K562 (cell line): ENCODE results near the gene MDP1. TPM values are rescaled to one million over a fixed set of nuclear protein-coding genes. Genes with fewer than 3 reads are reported as not detected.

Experiments used
- BCLAF1 ChIP-seq, 2 experiments: fragments of 450-650 bp in 1 of 2; IDR thresholded peaks; 2 replicates each; pipeline ENCODE4 v1.6.1; 2011 to 2017; ENCODE audit warnings: low read depth in 2 of 2, antibody characterized with exemption in 1 of 2, borderline replicate concordance in 1 of 2, low read length in 1 of 2, mild to moderate bottlenecking in 1 of 2, mixed read lengths in 1 of 2; ENCODE audit not compliant: control insufficient read depth in 1 of 2
- CBX1 ChIP-seq: sonication (generic); IDR thresholded peaks from 2 replicates; pipeline ENCODE4 v1.6.1; 2016; ENCODE audit warnings: antibody characterized with exemption, low read depth, mild to moderate bottlenecking
- CTCF ChIP-seq, 3 experiments: IDR thresholded peaks in 2 of 3; conservative IDR thresholded peaks in 1 of 3; 2 replicates each; pipeline ENCODE4 v1.5.1; 2011 to 2012; ENCODE audit warnings: low read length in 3 of 3, mild to moderate bottlenecking in 3 of 3, control low read depth in 2 of 3, improper control_type of control experiment in 1 of 3, inconsistent platforms in 1 of 3, low read depth in 1 of 3, mixed read lengths in 1 of 3, moderate library complexity in 1 of 3; ENCODE audit not compliant: insufficient read depth in 2 of 3
- E2F5 ChIP-seq: sonication (generic); formaldehyde crosslinking; IDR thresholded peaks from 2 replicates; pipeline ENCODE4 v1.8.0; 2022; ENCODE audit warnings: mild to moderate bottlenecking, missing genetic modification reagents
- ETV5 ChIP-seq: sonication (generic); formaldehyde crosslinking; IDR thresholded peaks from 2 replicates; pipeline ENCODE4 v1.4.0; 2020; ENCODE audit warnings: low read depth, mild to moderate bottlenecking, missing genetic modification reagents
- JUN ChIP-seq, 2 experiments: sonication (generic) in 1 of 2; formaldehyde crosslinking in 1 of 2; IDR thresholded peaks; 2 replicates each; pipeline versions ENCODE4 v1.6.1 to v1.8.0; 2012 to 2022; ENCODE audit warnings: borderline replicate concordance in 2 of 2, mild to moderate bottlenecking in 2 of 2, improper control_type of control experiment in 1 of 2, low read depth in 1 of 2, low read length in 1 of 2, missing genetic modification reagents in 1 of 2
- KDM1A ChIP-seq, 2 experiments: fragments of 450-650 bp; IDR thresholded peaks; 2 replicates each; pipeline ENCODE4 v1.6.1; 2016; ENCODE audit warnings: mild to moderate bottlenecking in 2 of 2
- MED1 ChIP-seq: sonication (generic); formaldehyde crosslinking; IDR thresholded peaks from 2 replicates; pipeline ENCODE4 v1.8.1; 2023; ENCODE audit warnings: missing genetic modification reagents, borderline replicate concordance
- NFRKB ChIP-seq: fragments of 450-650 bp; IDR thresholded peaks from 2 replicates; pipeline ENCODE4 v1.6.1; 2016; ENCODE audit warnings: low read depth
- PBX2 ChIP-seq, 2 experiments: IDR thresholded peaks in 1 of 2; conservative IDR thresholded peaks in 1 of 2; 2 replicates each; pipeline ENCODE4 v1.6.1; 2016; ENCODE audit warnings: low read depth in 2 of 2, mild to moderate bottlenecking in 1 of 2, missing compliant biosample characterization in 1 of 2, missing genetic modification characterization in 1 of 2, moderate library complexity in 1 of 2
- RUNX1 ChIP-seq: sonication (generic); IDR thresholded peaks from 2 replicates; pipeline ENCODE4 v1.6.1; 2016; ENCODE audit warnings: antibody characterized with exemption, low read depth
- SAP30 ChIP-seq: fragments of 200-600 bp; sonication (generic); IDR thresholded peaks from 2 replicates; pipeline ENCODE4 v1.6.1; 2012; ENCODE audit warnings: borderline replicate concordance, low read depth, mild to moderate bottlenecking, moderate library complexity, low read length, control low read depth, inconsistent platforms; ENCODE audit not compliant: insufficient read depth, poor library complexity, severe bottlenecking
- SMAD3 ChIP-seq: fragments of 450-650 bp; formaldehyde crosslinking; conservative IDR thresholded peaks from 2 replicates; pipeline ENCODE4 v1.4.0; 2020; ENCODE audit warnings: mild to moderate bottlenecking
- SNIP1 ChIP-seq: fragments of 450-650 bp; IDR thresholded peaks from 2 replicates; pipeline ENCODE4 v1.7.1; 2017; ENCODE audit warnings: low read depth, mild to moderate bottlenecking
- TAF15 ChIP-seq: fragments of 200-400 bp; formaldehyde crosslinking; IDR thresholded peaks from 2 replicates; pipeline ENCODE4 v1.6.1; 2017; ENCODE audit warnings: mild to moderate bottlenecking, low read depth, low read length, moderate library complexity
- TEAD1 ChIP-seq, 2 experiments: fragments of 450-650 bp in 1 of 2; sonication (generic) in 1 of 2; formaldehyde crosslinking; IDR thresholded peaks; 2 replicates each; pipeline versions ENCODE4 v1.4.0 to v1.8.0; 2020 to 2022; ENCODE audit warnings: mild to moderate bottlenecking in 2 of 2, missing genetic modification reagents in 1 of 2
- YBX1 ChIP-seq: fragments of 450-650 bp; IDR thresholded peaks from 2 replicates; pipeline ENCODE4 v1.7.1; 2016; ENCODE audit warnings: mild to moderate bottlenecking
- ZNF75A ChIP-seq: fragments of 450-650 bp; formaldehyde crosslinking; IDR thresholded peaks from 2 replicates; pipeline ENCODE4 v1.4.0; 2020; ENCODE audit warnings: mild to moderate bottlenecking
- ZNF764 ChIP-seq: fragments of 250-450 bp; sonication (Bioruptor Pico); IDR thresholded peaks from 2 replicates; pipeline ENCODE4 v1.4.0; 2020; ENCODE audit warnings: low read depth, mild to moderate bottlenecking, moderate library complexity
- polyA plus RNA-seq, 8 experiments: library from polyadenylated mRNA; depleted of rRNA in 4 of 8; stranded (reverse) in 5 of 8; unstranded in 3 of 8; fragments of >200 nt; fragmentation: Nextera tagmentation in 2 of 8; fragmentation: Illumina TruSeq in 1 of 8; extraction: Ambion mirVana in 2 of 8; extraction: Trizol in 1 of 8; gene quantifications; 2 replicates each; pipeline versions ENCODE4 v1.2.1 to v1.2.3, GENCODE V29; 2011 to 2014; ENCODE audit warnings: inconsistent platforms in 1 of 8, missing spikeins in 1 of 8
- total RNA-seq, 7 experiments: library from RNA; depleted of rRNA in 6 of 7; stranded (reverse); fragments of >200 nt in 6 of 7; fragmentation: Illumina TruSeq in 2 of 7; extraction: Trizol in 2 of 7; gene quantifications; 2 replicates each; pipeline versions ENCODE4 v1.2.1 to v1.2.3, GENCODE V29; 2011 to 2021; ENCODE audit warnings: low replicate concordance in 1 of 7

Gene MDP1
- total and polyA plus RNA-seq, 9 of the 15 experiments (the other 6 are each of a cell fraction or from before 2014, with no cell fraction given): 2.7 to 29.6 (median 11.0) TPM

DNA sequence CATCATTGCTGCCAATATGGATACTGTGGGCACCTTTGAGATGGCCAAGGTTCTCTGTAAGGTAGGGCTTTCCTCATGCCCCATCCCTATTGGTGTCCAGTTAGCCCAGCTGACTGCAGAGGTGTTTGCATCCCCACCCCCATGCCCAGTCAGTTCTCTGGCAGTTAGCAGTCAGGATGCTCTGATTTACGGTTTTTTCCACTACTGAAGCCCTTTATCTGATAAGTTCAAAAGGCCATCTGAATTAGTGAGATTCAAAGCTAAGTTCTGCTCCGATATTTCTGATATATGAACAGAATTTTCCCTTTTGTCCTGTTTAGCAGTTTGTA lies 17.6 kb upstream of the MDP1 start (continued):
- TF ChIP-seq TEAD1 (CRISPR knock-in tag; IDR thresholded peaks at IDR 0.05) (0 out of 4 replicates have a peak, but pooled peaks of 1 of the 2 experiments have one; percentile 25), SAP30 (no peak), CBX1 (no peak), ZNF75A (no peak), JUN (IDR thresholded peaks at IDR 0.05; ENCODE audit: borderline replicate concordance, low read depth, low read length) (no peak), JUN (CRISPR knock-in tag; IDR thresholded peaks at IDR 0.05; ENCODE audit: borderline replicate concordance) (no peak), MED1 (CRISPR knock-in tag) (no peak), ETV5 (CRISPR knock-in tag) (no peak), RUNX1 (no peak), E2F5 (no peak), KDM1A (IDR thresholded peaks at IDR 0.05) (peak; percentile 61 to 65; a peak in 3 of 4 replicates), PBX2 (CRISPR knock-in tag; IDR thresholded peaks at IDR 0.05; ENCODE audit: low read depth) (0 out of 2 replicates have a peak, but pooled peaks have one; percentile 21), PBX2 (tag; conservative IDR thresholded peaks at IDR 0.05; ENCODE audit: low read depth) (peak; percentile 82), BCLAF1 (IDR thresholded peaks at IDR 0.05; ENCODE audit: borderline replicate concordance in 1 of 2, control insufficient read depth in 1 of 2, low read depth in 2 of 2, low read length in 1 of 2) (no peak), ZNF764 (CRISPR knock-in tag) (no peak), NFRKB (no peak), TAF15 (no peak), CTCF (IDR thresholded peaks at IDR 0.05 in 2 of 3, conservative IDR thresholded peaks at IDR 0.05 in 1 of 3; ENCODE audit: insufficient read depth in 2 of 3, low read depth in 1 of 3, low read length in 3 of 3) (no peak), SNIP1 (no peak), YBX1 (no peak), SMAD3 (CRISPR knock-in tag) (no peak)
